Measurements from ENCODE around the gene KCNQ1. TPM values are rescaled to one million over a fixed set of nuclear protein-coding genes. Genes with fewer than 3 reads are reported as not detected.

Gene KCNQ1
- total RNA-seq, 4 donors from 2014 or later, result 2.6 to 12.7 (median 4.9) TPM

- 88 to 100% methylated on average over 1 to 6 of the region's 7 CpGs for WGBS, 2 donors (ENCODE audit: low coverage in 1 of 2)
- ATAC-seq, result no peak
Observed at GRCh38 chr11:2737226-2737590, 292.4 kb downstream of the KCNQ1 start.

GRCh38 chr11:2737866-2738265 is 293.1 kb downstream of the KCNQ1 start:
- no peak overlapping the region for H3K27ac ChIP-seq

More at GRCh38 chr11:2737226-2737590, 292.4 kb downstream of the KCNQ1 start:
- H3K27me3 ChIP-seq, result no peaks in the 10 kb centered on the region
- H3K27ac ChIP-seq, result no peak overlapping the region
- H3K4me1 ChIP-seq, result peaks cover 0 to 14% (median 5%) of the 10 kb centered on the region in 3 donors
- no peak overlapping the region for H3K4me3 ChIP-seq
- H3K9me3 ChIP-seq, result no peaks in the 10 kb centered on the region
- no peaks in the 10 kb centered on the region for H3K36me3 ChIP-seq
- TF ChIP-seq POLR2AphosphoS5 (IDR thresholded peaks at IDR 0.05) (no peak), EP300 (IDR thresholded peaks at IDR 0.05) (no peak), CTCF (IDR thresholded peaks at IDR 0.05) (no peak), POLR2A (IDR thresholded peaks at IDR 0.05) (no peak)

GRCh38 chr11:2738551-2739431 is 294.0 kb downstream of the KCNQ1 start:
- Histone ChIP-seq H3K4me3 (no peak overlapping the region), H3K36me3 (no peaks in the 10 kb centered on the region), H3K9me3 (no peaks in the 10 kb centered on the region), H3K4me1 (peaks cover 0 to 17% (median 5%) of the 10 kb centered on the region in 3 donors), H3K27ac (no peak overlapping the region), H3K27me3 (no peaks in the 10 kb centered on the region)
- TF ChIP-seq EP300 (IDR thresholded peaks at IDR 0.05), result no peak
- TF ChIP-seq POLR2A (IDR thresholded peaks at IDR 0.05), result no peak
- no peak for TF ChIP-seq CTCF (IDR thresholded peaks at IDR 0.05)
- no peak for TF ChIP-seq POLR2AphosphoS5 (IDR thresholded peaks at IDR 0.05)
- no peak for ATAC-seq
- WGBS, 2 donors (ENCODE audit: low coverage in 1 of 2), result 80 to 100% methylated on average over 1 of the region's 14 CpGs

More at GRCh38 chr11:2737866-2738265, 293.1 kb downstream of the KCNQ1 start:
- TF ChIP-seq EP300 (IDR thresholded peaks at IDR 0.05) (no peak), POLR2AphosphoS5 (IDR thresholded peaks at IDR 0.05) (no peak), POLR2A (IDR thresholded peaks at IDR 0.05) (no peak), CTCF (IDR thresholded peaks at IDR 0.05) (no peak)
- Histone ChIP-seq H3K36me3 (no peaks in the 10 kb centered on the region), H3K9me3 (no peaks in the 10 kb centered on the region), H3K4me1 (peaks cover 0 to 17% (median 5%) of the 10 kb centered on the region in 3 donors), H3K4me3 (no peak overlapping the region), H3K27me3 (no peaks in the 10 kb centered on the region)
- 62% methylated on average over 3 of the region's 5 CpGs; no CpG with 5 or more reads in 1 of the 2 donors for WGBS, 2 donors (ENCODE audit: low coverage in 1 of 2)
- ATAC-seq, result no peak

- no peaks in the 10 kb centered on the region for H3K9me3 ChIP-seq
- peaks cover 0 to 17% (median 5%) of the 10 kb centered on the region in 3 donors for H3K4me1 ChIP-seq
- no peak overlapping the region for H3K4me3 ChIP-seq
- 79 to 80% methylated on average over 3 to 5 of the region's 18 CpGs for WGBS, 2 donors (ENCODE audit: low coverage in 1 of 2)
- ATAC-seq, result no peak
- H3K27ac ChIP-seq, result no peak overlapping the region
- TF ChIP-seq POLR2A (IDR thresholded peaks at IDR 0.05), result no peak
- no peak for TF ChIP-seq EP300 (IDR thresholded peaks at IDR 0.05)
- no peak for TF ChIP-seq CTCF (IDR thresholded peaks at IDR 0.05)
- no peak for TF ChIP-seq POLR2AphosphoS5 (IDR thresholded peaks at IDR 0.05)
- H3K27me3 ChIP-seq, result no peaks in the 10 kb centered on the region
- no peaks in the 10 kb centered on the region for H3K36me3 ChIP-seq
Observed at GRCh38 chr11:2739531-2740274, 294.9 kb downstream of the KCNQ1 start.

Data from gastroesophageal sphincter (tissue), 4 donors.